Gastroesophageal sphincter (tissue), 4 donors: ENCODE results near the gene LDLRAD3. TPM values are rescaled to one million over a fixed set of nuclear protein-coding genes. Genes with fewer than 3 reads are reported as not detected.
A peak's percentile ranks its signal among the peaks of the same experiment; 100 is the strongest.

Experiments used
- ATAC-seq: fragments of 150-250 bp; one replicate; pipeline ENCODE4 v1.9.1; 2016; ENCODE audit warnings: mild to moderate bottlenecking, moderate library complexity
- H3K27ac ChIP-seq, 4 donors: fragments of 200-600 bp; sonication (generic) in 3 of 4; 1 replicate in 3 of 4; 2 replicates in 1 of 4; pipeline ENCODE4 v1.5.1; 2016 to 2019
- H3K27me3 ChIP-seq: fragments of 200-600 bp; sonication (generic); one replicate; pipeline ENCODE4 v1.5.1; 2019
- H3K36me3 ChIP-seq, 2 donors: fragments of 200-600 bp; sonication (generic); one replicate each; pipeline ENCODE4 v1.5.1; 2019; ENCODE audit warnings: control low read depth in 1 of 2
- H3K4me1 ChIP-seq, 3 donors: fragments of 200-600 bp; sonication (generic); 1 replicate in 2 of 3; 2 replicates in 1 of 3; pipeline ENCODE4 v1.5.1; 2016 to 2019; ENCODE audit warnings: control low read depth in 2 of 3
- H3K4me3 ChIP-seq, 2 donors: fragments of 200-600 bp; sonication (generic); one replicate each; pipeline ENCODE4 v1.5.1; 2019; ENCODE audit warnings: mild to moderate bottlenecking in 1 of 2, moderate library complexity in 1 of 2
- H3K9me3 ChIP-seq, 3 donors: fragments of 200-600 bp; sonication (generic); one replicate each; pipeline ENCODE4 v1.5.1; 2017 to 2019; ENCODE audit warnings: control low read depth in 2 of 3
- CTCF ChIP-seq, 4 experiments: fragments of 200-600 bp in 2 of 4; fragments of 450-650 bp in 2 of 4; sonication (generic) in 1 of 4; IDR thresholded peaks; one replicate each; pipeline ENCODE4 v1.5.1; 2017 to 2019; ENCODE audit warnings: antibody characterized with exemption in 4 of 4, mild to moderate bottlenecking in 2 of 4, moderate library complexity in 2 of 4
- EP300 ChIP-seq: sonication (generic); formaldehyde crosslinking; IDR thresholded peaks from one replicate; pipeline ENCODE4 v1.6.1; 2017; ENCODE audit warnings: antibody characterized with exemption, mild to moderate bottlenecking
- POLR2A ChIP-seq, 2 donors: fragments of 450-650 bp; IDR thresholded peaks; one replicate each; pipeline ENCODE4 v1.6.1; 2017; ENCODE audit warnings: antibody characterized with exemption in 2 of 2, mild to moderate bottlenecking in 2 of 2, moderate library complexity in 1 of 2
- POLR2AphosphoS5 ChIP-seq: sonication (generic); formaldehyde crosslinking; IDR thresholded peaks from one replicate; pipeline ENCODE4 v1.6.1; 2017; ENCODE audit warnings: antibody characterized with exemption
- WGBS, 2 donors: methylation state at CpG; one replicate each; pipeline ENCODE4 v1.1.5; 2018; ENCODE audit warnings: low coverage in 1 of 2; 5-methylcytosine and 5-hydroxymethylcytosine counted together
- total RNA-seq, 4 donors: library from RNA; depleted of rRNA; stranded (reverse); fragments of >200 nt; gene quantifications; one replicate each; pipeline ENCODE4 v1.1.0, GENCODE V29; 2016

LDLRAD3 gene
- total RNA-seq, 4 donors from 2014 or later = 4.0 to 8.9 (median 7.2) TPM

- Histone ChIP-seq H3K27ac (no peak overlapping the region), H3K9me3 (no peaks in the 10 kb centered on the region), H3K36me3 (no peaks in the 10 kb centered on the region), H3K27me3 (no peaks in the 10 kb centered on the region), H3K4me1 (peaks cover 0 to 12% (median 4%) of the 10 kb centered on the region in 3 donors), H3K4me3 (no peak overlapping the region)
- WGBS, 2 donors = 71 to 100% methylated on average over 1 to 2 of the region's 2 CpGs
- no peak for ATAC-seq
- no peak for TF ChIP-seq EP300
- TF ChIP-seq CTCF (IDR thresholded peaks at IDR 0.05) = no peak
- TF ChIP-seq POLR2A (IDR thresholded peaks at IDR 0.05) = no peak
- TF ChIP-seq POLR2AphosphoS5 = no peak
Observed at GRCh38 chr11:36122671-36123070, 178.8 kb downstream of the LDLRAD3 start.

- Histone ChIP-seq H3K4me1 (peaks cover 0 to 12% (median 4%) of the 10 kb centered on the region in 3 donors), H3K27ac (peak overlapping the region in 1 of 4 donors; percentile 10), H3K9me3 (no peaks in the 10 kb centered on the region), H3K36me3 (no peaks in the 10 kb centered on the region), H3K27me3 (no peaks in the 10 kb centered on the region), H3K4me3 (no peak overlapping the region)
- TF ChIP-seq CTCF (IDR thresholded peaks at IDR 0.05) (no peak), POLR2A (IDR thresholded peaks at IDR 0.05) (no peak), POLR2AphosphoS5 (no peak), EP300 (no peak)
- ATAC-seq = no peak
- 32 to 57% methylated on average over 5 to 8 of the region's 12 CpGs for WGBS, 2 donors
Observed at GRCh38 chr11:36123336-36124101, 179.7 kb downstream of the LDLRAD3 start.

- TF ChIP-seq POLR2AphosphoS5 = no peak
- no peak for TF ChIP-seq EP300
- no peak for TF ChIP-seq POLR2A (IDR thresholded peaks at IDR 0.05)
- no peak for TF ChIP-seq CTCF (IDR thresholded peaks at IDR 0.05)
- no peak for ATAC-seq
- WGBS, 2 donors = 53 to 81% methylated on average over 2 to 3 of the region's 3 CpGs
- Histone ChIP-seq H3K27ac (no peak overlapping the region), H3K27me3 (no peaks in the 10 kb centered on the region), H3K4me3 (no peak overlapping the region), H3K4me1 (peaks cover 0 to 15% (median 4%) of the 10 kb centered on the region in 3 donors), H3K9me3 (no peaks in the 10 kb centered on the region), H3K36me3 (no peaks in the 10 kb centered on the region)
Observed at GRCh38 chr11:36126678-36127077, 182.8 kb downstream of the LDLRAD3 start.

GRCh38 chr11:36127550-36127949 lies 183.7 kb downstream of the LDLRAD3 start:
- peaks cover 0 to 19% (median 9%) of the 10 kb centered on the region in 3 donors for H3K4me1 ChIP-seq
- H3K27ac ChIP-seq = no peak overlapping the region
- H3K9me3 ChIP-seq = no peaks in the 10 kb centered on the region
- no peaks in the 10 kb centered on the region for H3K36me3 ChIP-seq
- ATAC-seq = no peak
- H3K27me3 ChIP-seq = no peaks in the 10 kb centered on the region
- H3K4me3 ChIP-seq = no peak overlapping the region
- TF ChIP-seq EP300 (no peak), POLR2A (IDR thresholded peaks at IDR 0.05) (no peak)

GRCh38 chr11:36129955-36130354 lies 186.1 kb downstream of the LDLRAD3 start:
- peaks cover 0 to 7% (median 6%) of the 10 kb centered on the region in 3 donors for H3K4me1 ChIP-seq
- H3K36me3 ChIP-seq = no peaks in the 10 kb centered on the region
- no peak overlapping the region for H3K27ac ChIP-seq
- no peak for ATAC-seq
- 81 to 96% methylated on average over 5 to 6 of the region's 6 CpGs for WGBS, 2 donors
- H3K9me3 ChIP-seq = no peaks in the 10 kb centered on the region
- no peaks in the 10 kb centered on the region for H3K27me3 ChIP-seq
- TF ChIP-seq EP300 = no peak
- H3K4me3 ChIP-seq = no peak overlapping the region

GRCh38 chr11:36130401-36130800 lies 186.5 kb downstream of the LDLRAD3 start:
- H3K27me3 ChIP-seq = no peaks in the 10 kb centered on the region
- no peak overlapping the region for H3K4me3 ChIP-seq
- H3K9me3 ChIP-seq = no peaks in the 10 kb centered on the region
- 100% methylated on average over 1 to 2 of the region's 8 CpGs for WGBS, 2 donors
- no peak for ATAC-seq
- H3K36me3 ChIP-seq = no peaks in the 10 kb centered on the region
- no peak overlapping the region for H3K27ac ChIP-seq
- TF ChIP-seq POLR2A (IDR thresholded peaks at IDR 0.05) (no peak), EP300 (no peak), POLR2AphosphoS5 (no peak), CTCF (IDR thresholded peaks at IDR 0.05) (no peak)
- peaks cover 0 to 7% (median 6%) of the 10 kb centered on the region in 3 donors for H3K4me1 ChIP-seq
